Right lobe of liver (tissue), 6 donors: Measurements from ENCODE around the gene AR. TPM values are rescaled to one million over a fixed set of nuclear protein-coding genes. Genes with fewer than 3 reads are reported as not detected.

Source experiments
- ATAC-seq, 4 donors: fragments of 200-7000 bp; cut with Tn5 transposase; one replicate each; pipeline ENCODE4 v1.9.1; 2020; ENCODE audit warnings: mild to moderate bottlenecking in 4 of 4, moderate library complexity in 4 of 4
- DNase-seq, 3 donors: peaks; one replicate each; pipeline ENCODE4 v3.0.0-alpha.2; 2020
- H3K27ac ChIP-seq, 3 donors: fragments of 200-600 bp; one replicate each; pipeline ENCODE4 v1.8.0; 2022
- H3K27me3 ChIP-seq, 2 donors: fragments of 200-600 bp; one replicate each; pipeline ENCODE4 v1.8.0; 2022
- H3K36me3 ChIP-seq, 4 donors: fragments of 200-600 bp; sonication (generic) in 1 of 4; one replicate each; pipeline versions ENCODE4 v1.5.1 to v1.8.0; 2017 to 2022; ENCODE audit warnings: control low read depth in 1 of 4
- H3K4me1 ChIP-seq, 4 donors: fragments of 200-600 bp; sonication (generic) in 1 of 4; one replicate each; pipeline versions ENCODE4 v1.5.1 to v1.8.0; 2017 to 2022; ENCODE audit warnings: control low read depth in 1 of 4
- H3K4me3 ChIP-seq, 3 donors: fragments of 200-600 bp; one replicate each; pipeline ENCODE4 v1.8.0; 2022
- H3K9me3 ChIP-seq, 4 donors: fragments of 200-600 bp; sonication (generic) in 1 of 4; one replicate each; pipeline versions ENCODE4 v1.5.1 to v1.8.0; 2017 to 2022; ENCODE audit warnings: control low read depth in 1 of 4
- CTCF ChIP-seq, 4 donors: fragments of 200-600 bp in 3 of 4; fragments of 450-650 bp in 1 of 4; IDR thresholded peaks; one replicate each; pipeline versions ENCODE4 v1.5.1 to v1.8.0; 2016 to 2022; ENCODE audit warnings: antibody characterized with exemption in 4 of 4, mild to moderate bottlenecking in 2 of 4
- POLR2A ChIP-seq: fragments of 450-650 bp; IDR thresholded peaks from one replicate; pipeline ENCODE4 v1.6.1; 2017; ENCODE audit warnings: antibody characterized with exemption, mild to moderate bottlenecking
- WGBS: methylation state at CpG from one replicate; pipeline ENCODE4 v1.1.6; 2018; ENCODE audit warnings: low coverage, low lambda C conversion rate; ENCODE audit not compliant: insufficient coverage; ENCODE audit errors: missing lambda C conversion rate; 5-methylcytosine and 5-hydroxymethylcytosine counted together
- intact Hi-C, 2 donors: fragments of 100-400 bp; cut with DNase I; formaldehyde crosslinking; loops; one replicate each; pipeline versions ENCODE4 v1.11.2 to v1.14.1; 2022
- total RNA-seq, 6 experiments: library from RNA; depleted of rRNA in 2 of 6; stranded (reverse); fragments of >200 nt in 2 of 6; fragmentation: NEBNext Ultra II Directional in 3 of 6; extraction: Animal tissue kit (Norgen Biotek cat#: 25700) in 3 of 6; gene quantifications; one replicate each; pipeline versions ENCODE4 v1.1.0 to v1.2.4, GENCODE V29; 2016 to 2023
- donor health status: DM: no; HTN: yes; CAD: no.
- donor health status: DM: no; HTN: no; CAD: no.
- donor health status: DM: no; HTN: no; CAD: no.
- donor health status: DM: no; HTN: yes; CAD: no.
- donor health status: DM: no; HTN: yes; CAD: no.

AR gene
- total RNA-seq, 6 experiments from 2014 or later: 18.5 to 77.5 (median 47.3) TPM

GRCh38 chrX:67732864-67733263 lies 189.0 kb downstream of the AR start:
- DNase-seq (no peak), ATAC-seq (peak in 3 of 4 donors; percentile 18 to 57 (median 32))
- Histone ChIP-seq H3K4me3 (no peak overlapping the region), H3K4me1 (no peaks in the 10 kb centered on the region), H3K36me3 (no peaks in the 10 kb centered on the region), H3K9me3 (no peaks in the 10 kb centered on the region), H3K27me3 (no peaks in the 10 kb centered on the region), H3K27ac (no peak overlapping the region)
- intact Hi-C loops: no loop called here
- 33% methylated on average over 2 of the region's 2 CpGs for WGBS
- TF ChIP-seq POLR2A (no peak), CTCF (IDR thresholded peaks at IDR 0.05) (no peak)

GRCh38 chrX:67734111-67734753 lies 190.4 kb downstream of the AR start:
- intact Hi-C loops: no loop called here
- H3K27ac ChIP-seq: no peak overlapping the region
- ATAC-seq (peak in 2 of 4 donors; percentile 23 to 31), DNase-seq (no peak)
- H3K4me1 ChIP-seq: no peaks in the 10 kb centered on the region
- no peaks in the 10 kb centered on the region for H3K9me3 ChIP-seq
- no peaks in the 10 kb centered on the region for H3K27me3 ChIP-seq
- no peaks in the 10 kb centered on the region for H3K36me3 ChIP-seq
- no peak for TF ChIP-seq CTCF (IDR thresholded peaks at IDR 0.05)
- no peak for TF ChIP-seq POLR2A
- H3K4me3 ChIP-seq: no peak overlapping the region
- WGBS: 34% methylated on average over 2 of the region's 2 CpGs

- WGBS: 40% methylated on average over 1 of the region's 2 CpGs
- no peak overlapping the region for H3K27ac ChIP-seq
These were observed 205.7 kb downstream of the AR start for GRCh38 chrX:67749536-67749935.

GRCh38 chrX:67750694-67751093 lies 206.9 kb downstream of the AR start:
- no peak for TF ChIP-seq POLR2A
- TF ChIP-seq CTCF (IDR thresholded peaks at IDR 0.05): no peak
- intact Hi-C loops: no loop called here
- Histone ChIP-seq H3K4me1 (no peaks in the 10 kb centered on the region), H3K4me3 (no peak overlapping the region), H3K27me3 (no peaks in the 10 kb centered on the region), H3K27ac (no peak overlapping the region), H3K9me3 (no peaks in the 10 kb centered on the region), H3K36me3 (no peaks in the 10 kb centered on the region)
- DNase-seq (no peak), ATAC-seq (no peak)
- WGBS: 44% methylated on average over 2 of the region's 2 CpGs

More at GRCh38 chrX:67749536-67749935, 205.7 kb downstream of the AR start:
- DNase-seq (no peak), ATAC-seq (no peak)
- no peak for TF ChIP-seq CTCF (IDR thresholded peaks at IDR 0.05)
- TF ChIP-seq POLR2A: no peak
- no peaks in the 10 kb centered on the region for H3K27me3 ChIP-seq
- H3K9me3 ChIP-seq: no peaks in the 10 kb centered on the region
- no peak overlapping the region for H3K4me3 ChIP-seq
- no peaks in the 10 kb centered on the region for H3K36me3 ChIP-seq
- intact Hi-C loops: no loop called here
- H3K4me1 ChIP-seq: no peaks in the 10 kb centered on the region
